Stimulated activated CD4-positive, alpha-beta T cell treated with anti-CD3 and anti-CD28 coated beads, Interleukin-4, amount 100 ng/mL, for 4 hours (primary cell): ENCODE results near the gene BRINP3.

Experiments
- DNase-seq, 2 experiments: peaks; one replicate each; pipeline ENCODE4 v3.0.0-alpha.2; 2020

Gene BRINP3

DNA sequence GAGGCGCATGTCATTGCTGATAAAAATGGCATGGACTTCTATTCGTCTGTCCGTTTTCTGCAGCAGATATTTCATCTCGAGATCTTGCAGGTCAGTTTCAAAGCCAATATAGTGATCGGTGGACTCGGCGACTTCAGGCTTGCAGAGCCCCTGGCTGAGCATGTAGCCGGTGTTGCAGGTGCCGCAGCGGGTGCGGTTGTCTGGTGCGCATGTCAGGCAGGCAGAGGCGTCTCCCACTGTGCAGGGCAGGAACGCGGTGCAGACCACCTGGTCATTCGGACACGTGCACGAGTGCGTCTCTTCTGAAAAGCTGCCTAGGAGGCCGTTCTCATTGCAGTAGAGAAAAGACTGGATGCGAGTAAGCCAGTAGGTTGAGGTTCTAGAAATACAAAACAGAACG is 378.9 kb downstream of the BRINP3 start:
- no peak for DNase-seq

DNA sequence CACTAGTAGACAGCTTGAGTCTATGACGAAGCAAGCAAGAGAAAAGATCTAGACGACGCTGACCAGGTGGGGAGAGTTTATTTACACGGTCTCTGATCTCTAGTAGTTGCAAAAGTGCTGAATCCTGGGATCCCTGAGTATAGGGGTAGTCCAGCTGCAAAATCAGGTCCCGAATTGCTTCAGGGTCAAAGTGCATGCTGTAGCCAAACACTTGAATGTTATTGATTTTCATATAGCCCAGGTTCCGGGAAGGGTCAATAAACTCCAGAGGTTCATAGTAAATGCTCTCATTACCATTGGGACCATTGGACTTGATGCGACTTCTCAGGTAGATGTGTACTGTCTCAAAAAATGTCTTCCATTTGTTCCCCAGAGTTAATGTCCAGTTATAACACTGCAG is 379.6 kb downstream of the BRINP3 start:
- DNase-seq = no peak

DNA sequence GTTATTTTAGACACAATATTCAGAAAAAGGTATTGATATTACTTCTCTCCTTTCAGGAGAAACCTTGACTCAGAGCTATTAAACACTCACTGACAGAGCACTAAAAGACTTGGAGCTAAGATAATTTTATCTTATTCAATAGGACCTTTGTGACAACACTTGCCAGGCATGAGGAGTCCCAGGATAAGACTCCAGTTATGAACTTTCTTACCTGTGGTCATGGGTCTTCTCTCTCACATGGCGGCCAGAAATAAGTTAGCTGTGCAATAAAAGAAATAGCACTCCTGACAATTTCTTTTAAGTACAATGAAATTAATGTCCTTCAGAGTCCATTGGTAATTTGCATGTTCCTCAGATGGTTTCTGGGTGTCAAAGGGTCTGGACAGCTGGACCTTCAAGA is 382.1 kb downstream of the BRINP3 start:
- no peak for DNase-seq

- no peak for DNase-seq
Measured at GRCh38 chr1:190084552-190084951, 393.1 kb downstream of the BRINP3 start.

- DNase-seq = no peak
Measured at GRCh38 chr1:190068304-190068703, 409.4 kb downstream of the BRINP3 start.

- DNase-seq = no peak
Measured at GRCh38 chr1:190067592-190067991, 410.1 kb downstream of the BRINP3 start.

DNA sequence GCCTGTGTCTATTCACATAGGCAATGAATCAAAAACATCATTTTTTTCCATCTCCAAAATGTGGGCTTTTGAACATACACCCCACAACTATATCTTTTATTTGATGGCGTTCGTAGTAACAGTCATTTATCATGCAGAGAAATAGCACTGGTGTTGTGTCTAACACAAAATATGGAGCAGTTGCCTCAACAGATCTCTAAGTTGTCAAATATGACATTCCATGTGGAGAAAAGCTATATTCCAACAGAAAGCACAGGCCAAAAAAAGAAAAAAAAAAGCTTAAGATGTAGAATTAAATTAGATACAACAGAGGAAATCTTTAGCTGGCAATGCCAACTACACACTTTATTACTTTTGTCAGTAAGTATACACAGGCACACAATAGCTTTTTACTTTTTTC is 411.7 kb downstream of the BRINP3 start:
- no peak for DNase-seq

DNA sequence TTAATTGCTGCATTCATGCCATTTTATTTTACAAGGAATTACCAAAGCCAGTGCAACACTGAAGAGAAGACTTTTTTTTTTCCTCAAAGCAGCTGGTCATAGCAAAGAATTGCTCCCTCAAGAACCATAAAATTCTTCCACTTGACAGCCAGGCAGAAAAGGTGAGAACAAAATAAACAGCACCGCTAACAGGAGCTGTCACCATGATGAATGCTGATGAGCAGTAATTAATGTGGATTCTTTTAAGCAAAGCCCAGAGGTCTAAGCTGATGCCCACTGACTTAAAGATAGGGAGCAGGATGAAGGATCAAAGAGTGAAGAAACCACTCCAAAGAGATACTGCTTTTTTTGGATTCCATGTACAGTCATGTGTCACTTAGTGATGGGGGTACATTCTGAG is 428.4 kb downstream of the BRINP3 start:
- no peak for DNase-seq
